Skeletal muscle tissue (tissue), 4 donors: ENCODE data around the gene TTLL11. TPM values are rescaled to one million over a fixed set of nuclear protein-coding genes. Genes with fewer than 3 reads are reported as not detected.

ENCODE experiments used
- H3K27ac ChIP-seq: one replicate; pipeline ENCODE4 v1.7.0; 2013; ENCODE audit warnings: mild to moderate bottlenecking, low read depth, low read length, inconsistent platforms
- H3K27me3 ChIP-seq, 3 donors: one replicate each; pipeline ENCODE4 v1.7.0; 2013; ENCODE audit warnings: low read length in 3 of 3; ENCODE audit not compliant: control insufficient read depth in 3 of 3, insufficient read depth in 3 of 3
- H3K36me3 ChIP-seq, 3 donors: one replicate each; pipeline ENCODE4 v1.7.0; 2013; ENCODE audit warnings: low read length in 3 of 3; ENCODE audit not compliant: control insufficient read depth in 3 of 3, insufficient read depth in 3 of 3
- H3K4me1 ChIP-seq, 3 donors: one replicate each; pipeline ENCODE4 v1.7.0; 2013; ENCODE audit warnings: low read length in 3 of 3, mild to moderate bottlenecking in 3 of 3; ENCODE audit not compliant: control insufficient read depth in 3 of 3, insufficient read depth in 3 of 3
- H3K4me3 ChIP-seq, 3 donors: one replicate each; pipeline ENCODE4 v1.7.0; 2013; ENCODE audit warnings: low read length in 3 of 3
- H3K9ac ChIP-seq, 3 donors: one replicate each; pipeline ENCODE4 v1.7.0; 2013; ENCODE audit warnings: low read length in 3 of 3, mild to moderate bottlenecking in 3 of 3, moderate library complexity in 2 of 3, low read depth in 1 of 3
- H3K9me3 ChIP-seq, 3 donors: one replicate each; pipeline ENCODE4 v1.7.0; 2013; ENCODE audit warnings: low read length in 3 of 3; ENCODE audit not compliant: control insufficient read depth in 3 of 3
- total RNA-seq: library from RNA; depleted of rRNA; stranded (reverse); fragments of >200 nt; gene quantifications from one replicate; pipeline ENCODE4 v1.2.3, GENCODE V29; 2014
- donor health status: Osteomylitis.

Gene TTLL11
- total RNA-seq, 1 donor from 2014 or later = 13.0 TPM

- H3K36me3 ChIP-seq = no peaks in the 10 kb centered on the region
- H3K9me3 ChIP-seq = no peaks in the 10 kb centered on the region
- H3K27me3 ChIP-seq = no peaks in the 10 kb centered on the region
- peaks cover 4 to 19% (median 8%) of the 10 kb centered on the region in 3 donors for H3K4me1 ChIP-seq
- peak overlapping the region; percentile 60 for H3K27ac ChIP-seq
- no peak overlapping the region for H3K9ac ChIP-seq
- H3K4me3 ChIP-seq = no peak overlapping the region
Observed at GRCh38 chr9:121887553-121888437, 205.3 kb downstream of the TTLL11 start.

DNA sequence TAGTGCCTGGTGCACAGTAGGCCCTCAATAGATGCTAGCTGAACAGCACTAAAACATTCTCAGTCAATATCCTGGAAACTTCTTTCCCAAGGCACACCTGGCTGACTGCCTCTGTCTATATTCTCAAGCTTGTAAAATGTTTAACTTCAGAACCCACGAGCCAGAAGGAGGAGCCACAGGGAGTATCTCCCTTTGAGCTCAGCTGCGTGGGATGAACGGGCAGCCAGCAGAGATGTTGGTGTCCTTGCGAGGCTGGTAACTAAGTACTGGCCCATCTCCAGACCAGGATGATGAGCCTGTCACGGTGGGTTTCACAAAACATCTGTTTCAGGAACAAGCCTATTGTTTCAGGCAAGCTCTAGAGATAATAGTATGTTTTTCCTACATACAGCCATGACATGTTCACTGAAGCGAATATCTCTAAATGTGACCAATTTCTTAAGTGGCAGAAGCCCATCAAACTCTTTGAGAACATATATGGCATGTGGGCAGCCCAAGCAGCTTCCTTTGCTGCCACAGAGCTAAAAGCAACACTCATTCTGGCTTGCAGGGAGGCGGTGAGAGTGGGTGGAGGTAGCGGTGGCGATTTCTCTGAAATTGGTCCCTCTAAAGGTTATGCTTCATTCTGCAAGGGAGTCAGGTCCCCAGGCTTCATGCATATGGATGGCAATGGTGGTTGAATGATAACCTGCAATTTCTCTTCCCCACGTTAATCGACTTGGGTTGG lies 206.2 kb downstream of the TTLL11 start:
- Histone ChIP-seq H3K27me3 (no peaks in the 10 kb centered on the region), H3K27ac (peak overlapping the region; percentile 60), H3K4me1 (peaks cover 4 to 19% (median 8%) of the 10 kb centered on the region in 3 donors), H3K9me3 (no peaks in the 10 kb centered on the region), H3K9ac (no peak overlapping the region), H3K4me3 (no peak overlapping the region), H3K36me3 (no peaks in the 10 kb centered on the region)

DNA sequence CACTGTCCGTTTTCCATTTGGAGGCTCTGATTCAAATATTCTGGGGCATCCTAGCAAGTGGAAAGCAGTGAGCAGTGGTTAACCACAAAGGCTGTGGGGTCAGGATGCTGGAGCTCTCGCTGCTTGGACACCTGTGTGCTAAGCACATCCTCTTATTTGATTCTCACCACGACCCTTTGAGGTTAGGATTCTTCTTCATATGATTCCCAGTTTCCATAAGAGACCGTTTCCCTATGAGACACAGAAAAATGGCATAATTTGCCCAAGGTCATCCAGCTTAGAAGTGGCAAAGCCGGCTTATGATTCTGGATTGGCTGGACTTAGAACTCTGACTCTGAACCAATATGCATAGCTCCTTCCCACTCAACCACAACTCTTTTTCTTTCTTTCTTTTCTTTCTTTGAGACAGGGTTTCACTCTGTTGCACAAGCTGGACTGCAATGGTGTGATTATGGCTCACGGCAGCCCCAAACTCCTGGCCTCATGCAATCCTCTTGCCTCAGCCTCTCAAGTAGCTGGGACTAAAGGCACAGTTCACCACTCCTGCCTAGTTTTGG lies 207.7 kb downstream of the TTLL11 start:
- Histone ChIP-seq H3K4me1 (peaks cover 4 to 15% (median 8%) of the 10 kb centered on the region in 3 donors), H3K27me3 (no peaks in the 10 kb centered on the region), H3K36me3 (no peaks in the 10 kb centered on the region), H3K9ac (no peak overlapping the region), H3K9me3 (no peaks in the 10 kb centered on the region), H3K4me3 (no peak overlapping the region), H3K27ac (no peak overlapping the region)

GRCh38 chr9:121884057-121884541 lies 209.0 kb downstream of the TTLL11 start:
- H3K36me3 ChIP-seq = no peaks in the 10 kb centered on the region
- H3K9ac ChIP-seq = no peak overlapping the region

GRCh38 chr9:121883281-121884056 lies 209.6 kb downstream of the TTLL11 start:
- H3K9me3 ChIP-seq = no peaks in the 10 kb centered on the region
- H3K27me3 ChIP-seq = no peaks in the 10 kb centered on the region
- peaks cover 0 to 15% (median 4%) of the 10 kb centered on the region in 3 donors for H3K4me1 ChIP-seq
- H3K4me3 ChIP-seq = no peak overlapping the region
- H3K27ac ChIP-seq = no peak overlapping the region
- H3K36me3 ChIP-seq = no peaks in the 10 kb centered on the region
- no peak overlapping the region for H3K9ac ChIP-seq

More at GRCh38 chr9:121884057-121884541, 209.0 kb downstream of the TTLL11 start:
- no peak overlapping the region for H3K4me3 ChIP-seq
- no peaks in the 10 kb centered on the region for H3K9me3 ChIP-seq
- peaks cover 4 to 15% (median 8%) of the 10 kb centered on the region in 3 donors for H3K4me1 ChIP-seq
- no peaks in the 10 kb centered on the region for H3K27me3 ChIP-seq
- no peak overlapping the region for H3K27ac ChIP-seq

- Histone ChIP-seq H3K36me3 (no peaks in the 10 kb centered on the region), H3K9me3 (no peaks in the 10 kb centered on the region), H3K27me3 (no peaks in the 10 kb centered on the region), H3K4me3 (no peak overlapping the region), H3K27ac (no peak overlapping the region), H3K4me1 (peaks cover 4 to 12% (median 9%) of the 10 kb centered on the region in 3 donors), H3K9ac (no peak overlapping the region)
Observed at GRCh38 chr9:121881920-121882500, 211.1 kb downstream of the TTLL11 start.

GRCh38 chr9:121880343-121880898 lies 212.7 kb downstream of the TTLL11 start:
- Histone ChIP-seq H3K9me3 (no peaks in the 10 kb centered on the region), H3K36me3 (no peaks in the 10 kb centered on the region), H3K4me3 (no peak overlapping the region), H3K27me3 (no peaks in the 10 kb centered on the region), H3K4me1 (peaks cover 10 to 20% (median 17%) of the 10 kb centered on the region in 3 donors), H3K9ac (no peak overlapping the region), H3K27ac (no peak overlapping the region)

GRCh38 chr9:121878271-121878822 lies 214.8 kb downstream of the TTLL11 start:
- Histone ChIP-seq H3K27me3 (no peaks in the 10 kb centered on the region), H3K27ac (no peak overlapping the region), H3K4me1 (peaks cover 10 to 17% (median 12%) of the 10 kb centered on the region in 3 donors), H3K36me3 (no peaks in the 10 kb centered on the region), H3K9me3 (no peaks in the 10 kb centered on the region), H3K9ac (no peak overlapping the region), H3K4me3 (no peak overlapping the region)
